ENCODE results near the gene GSTA4. TPM values are rescaled to one million over a fixed set of nuclear protein-coding genes. Genes with fewer than 3 reads are reported as not detected.

GSTA4 gene
- total and polyA plus RNA-seq, 10 donors: 8.5 to 23.3 (median 15.0) TPM

DNA sequence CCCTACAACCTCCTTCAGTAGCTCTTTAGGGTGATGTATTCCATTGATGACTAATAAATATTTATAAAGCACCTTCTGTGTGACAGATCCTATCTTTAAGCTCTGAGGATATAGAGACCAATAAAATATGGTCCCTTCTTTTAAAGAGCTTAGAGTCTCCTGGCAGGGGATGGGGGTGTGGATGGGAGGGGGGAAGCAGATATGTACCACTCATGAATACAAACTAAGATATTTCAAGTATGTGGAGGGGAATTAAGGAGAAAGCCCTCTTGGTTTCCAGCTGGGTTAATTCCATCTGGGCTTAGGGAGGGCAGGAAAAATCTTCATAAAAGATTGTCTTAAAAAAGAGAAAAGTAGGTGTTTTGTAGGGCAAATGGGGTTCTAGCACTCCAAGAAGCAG, 48.5 kb upstream of the GSTA4 start:
- Histone ChIP-seq H3K4me1 (peaks cover 0 to 9% (median 2%) of the 10 kb centered on the region in 6 donors), H3K9me3 (no peaks in the 10 kb centered on the region), H3K36me3 (peaks cover 0 to 31% (median 25%) of the 10 kb centered on the region in 6 donors), H3K4me3 (no peak overlapping the region), H3K27me3 (replicated peaks in 1 of 7) (no peaks in the 10 kb centered on the region), H3K27ac (no peak overlapping the region)
- no peak for DNase-seq
- TF ChIP-seq POLR2A (IDR thresholded peaks at IDR 0.05) (no peak), POLR2AphosphoS5 (IDR thresholded peaks at IDR 0.05) (no peak)
- TF ChIP-seq, protein P1, sequence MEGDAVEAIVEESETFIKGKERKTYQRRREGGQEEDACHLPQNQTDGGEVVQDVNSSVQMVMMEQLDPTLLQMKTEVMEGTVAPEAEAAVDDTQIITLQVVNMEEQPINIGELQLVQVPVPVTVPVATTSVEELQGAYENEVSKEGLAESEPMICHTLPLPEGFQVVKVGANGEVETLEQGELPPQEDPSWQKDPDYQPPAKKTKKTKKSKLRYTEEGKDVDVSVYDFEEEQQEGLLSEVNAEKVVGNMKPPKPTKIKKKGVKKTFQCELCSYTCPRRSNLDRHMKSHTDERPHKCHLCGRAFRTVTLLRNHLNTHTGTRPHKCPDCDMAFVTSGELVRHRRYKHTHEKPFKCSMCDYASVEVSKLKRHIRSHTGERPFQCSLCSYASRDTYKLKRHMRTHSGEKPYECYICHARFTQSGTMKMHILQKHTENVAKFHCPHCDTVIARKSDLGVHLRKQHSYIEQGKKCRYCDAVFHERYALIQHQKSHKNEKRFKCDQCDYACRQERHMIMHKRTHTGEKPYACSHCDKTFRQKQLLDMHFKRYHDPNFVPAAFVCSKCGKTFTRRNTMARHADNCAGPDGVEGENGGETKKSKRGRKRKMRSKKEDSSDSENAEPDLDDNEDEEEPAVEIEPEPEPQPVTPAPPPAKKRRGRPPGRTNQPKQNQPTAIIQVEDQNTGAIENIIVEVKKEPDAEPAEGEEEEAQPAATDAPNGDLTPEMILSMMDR (IDR thresholded peaks at IDR 0.05 in 8 of 11, conservative IDR thresholded peaks at IDR 0.05 in 3 of 11): no peak
- intact Hi-C loops (cut with DNase I; ENCODE audit: low total_unique reads): no loop called here

- WGBS, 5 donors: 78 to 95% (median 93%) methylated on average over 4 of the region's 4 CpGs
- Histone ChIP-seq H3K27ac (no peak overlapping the region), H3K4me1 (no peaks in the 10 kb centered on the region), H3K9me3 (no peaks in the 10 kb centered on the region), H3K4me3 (no peak overlapping the region), H3K27me3 (replicated peaks in 1 of 7) (no peaks in the 10 kb centered on the region), H3K36me3 (peaks cover 0 to 45% (median 28%) of the 10 kb centered on the region in 6 donors)
- TF ChIP-seq, protein P1 (IDR thresholded peaks at IDR 0.05 in 8 of 11, conservative IDR thresholded peaks at IDR 0.05 in 3 of 11): no peak
- TF ChIP-seq POLR2A (IDR thresholded peaks at IDR 0.05) (no peak), POLR2AphosphoS5 (IDR thresholded peaks at IDR 0.05) (no peak)
- intact Hi-C loops (cut with DNase I; ENCODE audit: low total_unique reads): no loop called here
- no peak for DNase-seq
These were observed 47.0 kb upstream of the GSTA4 start for GRCh38 chr6:53042112-53042511.

DNA sequence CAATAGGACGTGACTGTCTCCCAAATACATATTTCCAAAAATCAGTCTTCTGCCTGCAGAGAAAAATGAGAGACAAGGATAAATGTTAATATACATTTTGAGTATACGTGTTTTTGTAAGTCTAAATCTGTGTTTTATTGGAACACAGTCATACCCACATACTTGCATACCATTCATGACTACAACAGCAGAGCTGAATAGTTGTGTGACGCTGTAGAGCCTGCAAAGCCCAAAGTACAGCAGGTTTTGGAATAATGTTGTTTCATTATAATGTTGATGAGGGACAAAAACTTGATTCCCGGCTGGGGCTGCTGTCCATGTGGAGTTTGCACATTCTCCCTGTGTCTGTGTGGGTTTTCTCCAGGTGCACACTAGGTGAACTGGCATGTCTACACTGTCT, 46.3 kb upstream of the GSTA4 start:
- Histone ChIP-seq H3K27ac (no peak overlapping the region), H3K9me3 (no peaks in the 10 kb centered on the region), H3K36me3 (peaks cover 0 to 53% (median 28%) of the 10 kb centered on the region in 6 donors), H3K4me3 (no peak overlapping the region), H3K27me3 (replicated peaks in 1 of 7) (no peaks in the 10 kb centered on the region), H3K4me1 (no peaks in the 10 kb centered on the region)
- TF ChIP-seq, protein P1 (IDR thresholded peaks at IDR 0.05 in 8 of 11, conservative IDR thresholded peaks at IDR 0.05 in 3 of 11): no peak
- no peak for TF ChIP-seq POLR2A (IDR thresholded peaks at IDR 0.05)
- no peak for TF ChIP-seq POLR2AphosphoS5 (IDR thresholded peaks at IDR 0.05)
- WGBS, 5 donors: 93 to 100% (median 96%) methylated on average over 4 of the region's 4 CpGs
- DNase-seq: no peak
- intact Hi-C loops (cut with DNase I; ENCODE audit: low total_unique reads): no loop called here

DNA sequence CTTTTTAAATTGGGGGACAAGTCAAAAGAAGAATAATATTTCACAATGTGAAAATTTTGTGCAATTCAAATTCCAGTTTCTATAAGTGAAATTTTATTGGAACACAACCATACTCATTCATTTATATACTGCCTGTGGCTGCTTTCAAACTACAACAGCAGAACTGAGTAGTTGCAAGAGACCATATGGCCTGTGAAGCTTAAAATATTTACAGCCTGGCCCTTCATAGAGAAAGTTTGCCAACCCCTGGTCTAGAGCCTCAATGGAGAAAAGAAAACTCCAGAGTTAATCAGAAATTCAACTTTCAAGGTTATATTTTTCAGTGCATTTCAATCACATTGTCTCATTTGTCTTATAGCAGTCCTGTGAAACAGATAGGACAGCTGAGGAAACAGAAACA, 43.5 kb upstream of the GSTA4 start:
- peaks cover 0 to 81% (median 34%) of the 10 kb centered on the region in 6 donors for H3K36me3 ChIP-seq
- TF ChIP-seq, protein P1 (IDR thresholded peaks at IDR 0.05 in 8 of 11, conservative IDR thresholded peaks at IDR 0.05 in 3 of 11): no peak
- TF ChIP-seq POLR2AphosphoS5 (IDR thresholded peaks at IDR 0.05) (no peak), POLR2A (IDR thresholded peaks at IDR 0.05) (no peak)
- intact Hi-C loops (cut with DNase I; ENCODE audit: low total_unique reads): no loop called here

More for the DNA sequence above, 43.5 kb upstream of the GSTA4 start:
- no peak for DNase-seq
- peaks cover 0 to 5% (median 0%) of the 10 kb centered on the region in 6 donors for H3K4me1 ChIP-seq
- no peaks in the 10 kb centered on the region for H3K27me3 ChIP-seq (replicated peaks in 1 of 7)
- no peaks in the 10 kb centered on the region for H3K9me3 ChIP-seq
- H3K4me3 ChIP-seq: no peak overlapping the region
- no peak overlapping the region for H3K27ac ChIP-seq

Measured in spleen (tissue), 11 donors.